WTC11 (cell line): ENCODE measurements around the gene KRTAP19-6.

Experiments
- E2F1 ChIP-seq: sonication (generic); formaldehyde crosslinking; IDR thresholded peaks from 2 replicates; pipeline ENCODE4 v1.8.0; 2022; ENCODE audit warnings: mild to moderate bottlenecking, missing genetic modification reagents
- IRF2 ChIP-seq: sonication (generic); formaldehyde crosslinking; IDR thresholded peaks from 2 replicates; pipeline ENCODE4 v1.8.0; 2022; ENCODE audit warnings: low read depth, missing genetic modification reagents, borderline replicate concordance
- MLX ChIP-seq: sonication (generic); formaldehyde crosslinking; IDR thresholded peaks from 2 replicates; pipeline ENCODE4 v1.8.1; 2023; ENCODE audit warnings: mild to moderate bottlenecking, missing genetic modification reagents, moderate library complexity
- NFYB ChIP-seq: sonication (generic); formaldehyde crosslinking; conservative IDR thresholded peaks from 2 replicates; pipeline ENCODE4 v1.8.0; 2022; ENCODE audit warnings: low read depth, missing genetic modification reagents
- NR2C2 ChIP-seq: sonication (generic); formaldehyde crosslinking; IDR thresholded peaks from 2 replicates; pipeline ENCODE4 v1.8.0; 2022; ENCODE audit warnings: mild to moderate bottlenecking, missing genetic modification reagents
- SP1 ChIP-seq: sonication (generic); formaldehyde crosslinking; conservative IDR thresholded peaks from 2 replicates; pipeline ENCODE4 v1.8.1; 2022; ENCODE audit warnings: missing genetic modification reagents
- TF ChIP-seq, protein P1 (sequence below): fragments of 200-600 bp; IDR thresholded peaks from 2 replicates; pipeline ENCODE4 v1.8.0; 2022; ENCODE audit warnings: antibody characterized with exemption
- TF ChIP-seq, protein P2 (sequence below): sonication (generic); formaldehyde crosslinking; conservative IDR thresholded peaks from 2 replicates; pipeline ENCODE4 v1.8.1; 2023; ENCODE audit warnings: mild to moderate bottlenecking, low read depth, missing genetic modification reagents, moderate library complexity
- TF ChIP-seq, protein P3 (sequence below): sonication (generic); formaldehyde crosslinking; conservative IDR thresholded peaks from 2 replicates; pipeline ENCODE4 v1.8.1; 2022; ENCODE audit warnings: mild to moderate bottlenecking, missing genetic modification reagents
- TF ChIP-seq, protein P4 (sequence below): sonication (generic); formaldehyde crosslinking; IDR thresholded peaks from 2 replicates; pipeline ENCODE4 v1.8.1; 2023; ENCODE audit warnings: mild to moderate bottlenecking, missing genetic modification reagents, borderline replicate concordance
- TF ChIP-seq, protein P5 (sequence below): sonication (generic); formaldehyde crosslinking; IDR thresholded peaks from 2 replicates; pipeline ENCODE4 v1.8.1; 2022; ENCODE audit warnings: low read depth, missing genetic modification reagents, borderline replicate concordance

GRCh38 chr21:30497065-30497464 lies 44.6 kb downstream of the KRTAP19-6 start, which contains the start of gene KRTAP19-4:
- TF ChIP-seq, protein P1, sequence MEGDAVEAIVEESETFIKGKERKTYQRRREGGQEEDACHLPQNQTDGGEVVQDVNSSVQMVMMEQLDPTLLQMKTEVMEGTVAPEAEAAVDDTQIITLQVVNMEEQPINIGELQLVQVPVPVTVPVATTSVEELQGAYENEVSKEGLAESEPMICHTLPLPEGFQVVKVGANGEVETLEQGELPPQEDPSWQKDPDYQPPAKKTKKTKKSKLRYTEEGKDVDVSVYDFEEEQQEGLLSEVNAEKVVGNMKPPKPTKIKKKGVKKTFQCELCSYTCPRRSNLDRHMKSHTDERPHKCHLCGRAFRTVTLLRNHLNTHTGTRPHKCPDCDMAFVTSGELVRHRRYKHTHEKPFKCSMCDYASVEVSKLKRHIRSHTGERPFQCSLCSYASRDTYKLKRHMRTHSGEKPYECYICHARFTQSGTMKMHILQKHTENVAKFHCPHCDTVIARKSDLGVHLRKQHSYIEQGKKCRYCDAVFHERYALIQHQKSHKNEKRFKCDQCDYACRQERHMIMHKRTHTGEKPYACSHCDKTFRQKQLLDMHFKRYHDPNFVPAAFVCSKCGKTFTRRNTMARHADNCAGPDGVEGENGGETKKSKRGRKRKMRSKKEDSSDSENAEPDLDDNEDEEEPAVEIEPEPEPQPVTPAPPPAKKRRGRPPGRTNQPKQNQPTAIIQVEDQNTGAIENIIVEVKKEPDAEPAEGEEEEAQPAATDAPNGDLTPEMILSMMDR: no peak
- TF ChIP-seq, protein P2, sequence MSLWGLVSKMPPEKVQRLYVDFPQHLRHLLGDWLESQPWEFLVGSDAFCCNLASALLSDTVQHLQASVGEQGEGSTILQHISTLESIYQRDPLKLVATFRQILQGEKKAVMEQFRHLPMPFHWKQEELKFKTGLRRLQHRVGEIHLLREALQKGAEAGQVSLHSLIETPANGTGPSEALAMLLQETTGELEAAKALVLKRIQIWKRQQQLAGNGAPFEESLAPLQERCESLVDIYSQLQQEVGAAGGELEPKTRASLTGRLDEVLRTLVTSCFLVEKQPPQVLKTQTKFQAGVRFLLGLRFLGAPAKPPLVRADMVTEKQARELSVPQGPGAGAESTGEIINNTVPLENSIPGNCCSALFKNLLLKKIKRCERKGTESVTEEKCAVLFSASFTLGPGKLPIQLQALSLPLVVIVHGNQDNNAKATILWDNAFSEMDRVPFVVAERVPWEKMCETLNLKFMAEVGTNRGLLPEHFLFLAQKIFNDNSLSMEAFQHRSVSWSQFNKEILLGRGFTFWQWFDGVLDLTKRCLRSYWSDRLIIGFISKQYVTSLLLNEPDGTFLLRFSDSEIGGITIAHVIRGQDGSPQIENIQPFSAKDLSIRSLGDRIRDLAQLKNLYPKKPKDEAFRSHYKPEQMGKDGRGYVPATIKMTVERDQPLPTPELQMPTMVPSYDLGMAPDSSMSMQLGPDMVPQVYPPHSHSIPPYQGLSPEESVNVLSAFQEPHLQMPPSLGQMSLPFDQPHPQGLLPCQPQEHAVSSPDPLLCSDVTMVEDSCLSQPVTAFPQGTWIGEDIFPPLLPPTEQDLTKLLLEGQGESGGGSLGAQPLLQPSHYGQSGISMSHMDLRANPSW: no peak
- no peak for TF ChIP-seq NR2C2 (CRISPR knock-in tag)
- no peak for TF ChIP-seq IRF2
- TF ChIP-seq, protein P3, sequence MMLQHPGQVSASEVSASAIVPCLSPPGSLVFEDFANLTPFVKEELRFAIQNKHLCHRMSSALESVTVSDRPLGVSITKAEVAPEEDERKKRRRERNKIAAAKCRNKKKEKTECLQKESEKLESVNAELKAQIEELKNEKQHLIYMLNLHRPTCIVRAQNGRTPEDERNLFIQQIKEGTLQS (CRISPR knock-in tag): no peak
- no peak for TF ChIP-seq MLX (CRISPR knock-in tag)
- no peak for TF ChIP-seq SP1
- TF ChIP-seq, protein P4, sequence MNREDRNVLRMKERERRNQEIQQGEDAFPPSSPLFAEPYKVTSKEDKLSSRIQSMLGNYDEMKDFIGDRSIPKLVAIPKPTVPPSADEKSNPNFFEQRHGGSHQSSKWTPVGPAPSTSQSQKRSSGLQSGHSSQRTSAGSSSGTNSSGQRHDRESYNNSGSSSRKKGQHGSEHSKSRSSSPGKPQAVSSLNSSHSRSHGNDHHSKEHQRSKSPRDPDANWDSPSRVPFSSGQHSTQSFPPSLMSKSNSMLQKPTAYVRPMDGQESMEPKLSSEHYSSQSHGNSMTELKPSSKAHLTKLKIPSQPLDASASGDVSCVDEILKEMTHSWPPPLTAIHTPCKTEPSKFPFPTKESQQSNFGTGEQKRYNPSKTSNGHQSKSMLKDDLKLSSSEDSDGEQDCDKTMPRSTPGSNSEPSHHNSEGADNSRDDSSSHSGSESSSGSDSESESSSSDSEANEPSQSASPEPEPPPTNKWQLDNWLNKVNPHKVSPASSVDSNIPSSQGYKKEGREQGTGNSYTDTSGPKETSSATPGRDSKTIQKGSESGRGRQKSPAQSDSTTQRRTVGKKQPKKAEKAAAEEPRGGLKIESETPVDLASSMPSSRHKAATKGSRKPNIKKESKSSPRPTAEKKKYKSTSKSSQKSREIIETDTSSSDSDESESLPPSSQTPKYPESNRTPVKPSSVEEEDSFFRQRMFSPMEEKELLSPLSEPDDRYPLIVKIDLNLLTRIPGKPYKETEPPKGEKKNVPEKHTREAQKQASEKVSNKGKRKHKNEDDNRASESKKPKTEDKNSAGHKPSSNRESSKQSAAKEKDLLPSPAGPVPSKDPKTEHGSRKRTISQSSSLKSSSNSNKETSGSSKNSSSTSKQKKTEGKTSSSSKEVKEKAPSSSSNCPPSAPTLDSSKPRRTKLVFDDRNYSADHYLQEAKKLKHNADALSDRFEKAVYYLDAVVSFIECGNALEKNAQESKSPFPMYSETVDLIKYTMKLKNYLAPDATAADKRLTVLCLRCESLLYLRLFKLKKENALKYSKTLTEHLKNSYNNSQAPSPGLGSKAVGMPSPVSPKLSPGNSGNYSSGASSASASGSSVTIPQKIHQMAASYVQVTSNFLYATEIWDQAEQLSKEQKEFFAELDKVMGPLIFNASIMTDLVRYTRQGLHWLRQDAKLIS (CRISPR knock-in tag): no peak
- no peak for TF ChIP-seq NFYB
- no peak for TF ChIP-seq E2F1 (CRISPR knock-in tag)
- TF ChIP-seq, protein P5, sequence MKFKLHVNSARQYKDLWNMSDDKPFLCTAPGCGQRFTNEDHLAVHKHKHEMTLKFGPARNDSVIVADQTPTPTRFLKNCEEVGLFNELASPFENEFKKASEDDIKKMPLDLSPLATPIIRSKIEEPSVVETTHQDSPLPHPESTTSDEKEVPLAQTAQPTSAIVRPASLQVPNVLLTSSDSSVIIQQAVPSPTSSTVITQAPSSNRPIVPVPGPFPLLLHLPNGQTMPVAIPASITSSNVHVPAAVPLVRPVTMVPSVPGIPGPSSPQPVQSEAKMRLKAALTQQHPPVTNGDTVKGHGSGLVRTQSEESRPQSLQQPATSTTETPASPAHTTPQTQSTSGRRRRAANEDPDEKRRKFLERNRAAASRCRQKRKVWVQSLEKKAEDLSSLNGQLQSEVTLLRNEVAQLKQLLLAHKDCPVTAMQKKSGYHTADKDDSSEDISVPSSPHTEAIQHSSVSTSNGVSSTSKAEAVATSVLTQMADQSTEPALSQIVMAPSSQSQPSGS (CRISPR knock-in tag): no peak
